Fibroblast of lung (primary cell): Measurements from ENCODE around the gene HOXA11.

Experiments
- CTCF ChIP-seq, 2 donors: IDR thresholded peaks in 1 of 2; conservative IDR thresholded peaks in 1 of 2; 1 replicate in 1 of 2; 2 replicates in 1 of 2; pipeline ENCODE4 v1.5.1; 2011 to 2012; ENCODE audit warnings: low read length in 2 of 2, control low read depth in 1 of 2, inconsistent platforms in 1 of 2, low read depth in 1 of 2, mild to moderate bottlenecking in 1 of 2
- EZH2 ChIP-seq: IDR thresholded peaks from 2 replicates; pipeline ENCODE4 v1.5.1; 2012; ENCODE audit warnings: low read length, control low read depth, mild to moderate bottlenecking; ENCODE audit errors: missing control alignments

DNA sequence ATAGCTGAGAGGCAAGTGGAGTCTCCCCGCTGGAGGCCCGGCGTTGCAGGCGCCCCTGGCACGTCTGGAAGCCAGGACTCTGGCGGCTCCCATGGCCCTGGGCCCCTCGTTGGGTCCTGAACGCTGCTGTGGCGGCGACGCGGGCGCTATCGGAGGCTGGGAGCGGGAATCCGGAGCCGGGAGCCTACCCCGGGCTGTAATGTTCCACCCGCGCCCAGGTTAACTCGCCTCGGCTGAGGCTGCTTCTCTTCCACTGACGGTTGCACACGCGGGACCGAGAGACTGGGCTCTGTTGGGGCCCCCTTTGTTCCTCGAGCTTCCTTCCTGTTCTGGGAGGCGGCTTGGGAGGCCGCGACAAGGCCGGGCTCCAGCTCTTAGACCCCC lies 40.3 kb downstream of the HOXA11 start:
- no peak for TF ChIP-seq EZH2
- TF ChIP-seq CTCF (conservative IDR thresholded peaks at IDR 0.05 in 1 of 2, IDR thresholded peaks at IDR 0.05 in 1 of 2; ENCODE audit: low read depth in 1 of 2, low read length in 2 of 2) = no peak
